Left ventricle myocardium superior (tissue), 1 donor: Measurements from ENCODE around the gene LEFTY2. TPM values are rescaled to one million over a fixed set of nuclear protein-coding genes. Genes with fewer than 3 reads are reported as not detected.
A peak's percentile ranks its signal among the peaks of the same experiment; 100 is the strongest.
"Not testable (repeated sequence)": the region's sequence is repeated elsewhere in the genome, so short reads cannot be mapped to it uniquely, and the experiment has no call there.

Experiments
- ATAC-seq: fragments of 200-7000 bp; cut with Tn5 transposase; one replicate; pipeline ENCODE4 v1.9.1; 2020; ENCODE audit warnings: mild to moderate bottlenecking, moderate library complexity
- DNase-seq: peaks from one replicate; pipeline ENCODE4 v3.0.0-alpha.2; 2020
- intact Hi-C: fragments of 100-400 bp; cut with micrococcal nuclease; formaldehyde crosslinking; loops from one replicate; pipeline ENCODE4 v1.11.0; 2022
- total RNA-seq: library from RNA; stranded (reverse); fragmentation: NEBNext Ultra II Directional; extraction: Animal tissue kit (Norgen Biotek cat#: 25700); gene quantifications from one replicate; pipeline ENCODE4 v1.2.1, GENCODE V29; 2021
- donor health status: DM: no; HTN: yes; CAD: no; lungs with severe emphysema.

The LEFTY2 gene
- total RNA-seq, 1 donor from 2014 or later: 0.47 TPM

DNA sequence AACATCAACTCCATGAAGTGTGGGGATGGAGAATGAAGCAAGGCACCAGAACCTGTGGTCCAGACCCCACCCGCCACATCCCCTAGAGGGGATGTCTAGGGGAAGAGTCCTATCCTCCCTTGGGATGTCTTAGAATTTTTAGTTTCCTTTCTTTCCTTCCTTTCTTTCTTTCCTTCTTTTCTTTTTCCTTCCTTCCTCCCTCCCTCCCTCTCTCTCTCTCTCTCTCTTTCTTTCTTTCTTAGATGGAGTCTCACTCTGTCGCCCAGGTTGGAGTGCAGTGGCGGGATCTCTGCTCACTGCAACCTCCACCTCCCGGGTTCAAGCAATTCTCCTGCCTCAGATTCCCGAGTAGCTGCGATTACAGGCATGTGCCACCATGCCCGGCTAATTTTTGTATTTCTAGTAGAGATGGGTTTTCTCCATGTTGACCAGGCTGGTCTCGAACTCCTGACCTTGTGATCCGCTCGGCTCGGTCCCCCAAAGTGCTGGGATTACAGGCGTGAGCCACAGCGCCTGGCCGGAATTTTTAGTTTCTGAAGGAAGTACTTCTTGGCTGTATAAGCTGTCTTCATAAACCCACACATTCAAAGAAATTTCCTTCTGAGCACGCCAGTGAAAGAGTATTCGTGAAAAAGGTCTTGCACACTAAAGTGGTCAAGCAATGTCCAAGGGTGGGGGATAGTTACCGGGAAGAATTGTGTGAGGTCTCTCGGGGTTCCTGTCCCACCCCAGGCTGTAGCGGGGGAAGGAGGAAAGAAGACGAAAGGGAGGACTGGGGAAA, 20.8 kb upstream of the LEFTY2 start:
- intact Hi-C loops: no loop called here
- ATAC-seq (no peak), DNase-seq (no peak)

DNA sequence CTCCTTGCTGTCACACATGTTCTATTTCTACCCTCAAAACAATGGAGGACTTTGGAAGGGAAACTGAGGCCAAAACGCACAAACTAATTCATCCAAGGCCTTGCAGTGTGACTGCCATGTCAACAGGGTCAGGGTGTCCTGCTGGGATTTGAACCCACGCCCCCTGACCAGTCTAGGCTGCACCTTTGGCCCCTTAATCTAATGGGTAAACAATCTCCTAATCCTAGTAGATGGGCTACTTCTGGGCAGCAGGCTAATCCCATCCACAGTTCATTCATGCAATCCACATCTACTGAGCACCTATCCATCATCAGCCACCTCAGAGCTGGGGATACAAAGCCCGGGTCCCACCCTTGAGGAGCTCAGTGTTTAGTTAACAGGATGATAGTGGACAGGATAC, 17.0 kb upstream of the LEFTY2 start:
- intact Hi-C loops: no loop called here
- no peak for DNase-seq
- no peak for ATAC-seq

DNA sequence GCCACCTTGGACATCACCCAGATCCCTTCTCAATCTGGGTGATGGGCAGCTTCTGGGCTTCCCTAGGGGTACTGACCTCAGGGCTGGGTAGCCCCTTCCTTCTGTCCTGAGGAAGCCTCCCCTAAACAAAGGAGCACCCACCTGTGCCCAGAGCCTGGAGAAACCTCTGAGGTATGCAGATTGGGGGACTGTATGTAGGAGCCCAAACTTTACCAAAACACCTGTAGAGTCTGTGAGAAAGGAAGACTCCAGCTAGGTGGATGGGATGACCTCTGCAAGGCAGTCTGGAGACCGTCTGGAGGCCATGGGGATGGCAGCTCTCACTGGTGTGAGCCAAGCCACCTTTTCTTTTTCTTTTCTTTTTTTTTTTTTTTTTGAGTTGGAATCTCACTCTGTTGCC, 13.7 kb upstream of the LEFTY2 start:
- intact Hi-C loops: no loop called here
- no peak for ATAC-seq

DNA sequence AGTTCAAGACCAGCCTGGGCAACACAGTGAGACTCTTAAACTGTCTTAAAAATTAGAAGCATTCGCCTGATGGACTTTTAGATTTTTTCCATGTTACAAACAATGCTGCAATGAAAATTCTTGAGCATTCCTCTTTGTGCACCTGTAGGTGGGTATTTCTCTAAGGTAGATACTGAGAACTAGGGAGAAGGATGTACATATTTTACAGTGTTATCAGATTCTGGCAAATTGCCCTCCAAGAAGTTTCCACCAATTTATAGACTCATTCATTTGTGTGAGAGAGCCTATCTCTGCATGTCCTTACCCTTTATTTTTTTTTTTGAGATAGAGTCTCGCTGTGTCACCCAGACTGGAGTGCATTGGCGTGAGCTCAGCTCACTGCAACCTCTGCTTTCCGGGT, 12.3 kb upstream of the LEFTY2 start:
- no peak for DNase-seq
- intact Hi-C loops: no loop called here

More for the DNA sequence above, 13.7 kb upstream of the LEFTY2 start:
- DNase-seq: no peak

DNA sequence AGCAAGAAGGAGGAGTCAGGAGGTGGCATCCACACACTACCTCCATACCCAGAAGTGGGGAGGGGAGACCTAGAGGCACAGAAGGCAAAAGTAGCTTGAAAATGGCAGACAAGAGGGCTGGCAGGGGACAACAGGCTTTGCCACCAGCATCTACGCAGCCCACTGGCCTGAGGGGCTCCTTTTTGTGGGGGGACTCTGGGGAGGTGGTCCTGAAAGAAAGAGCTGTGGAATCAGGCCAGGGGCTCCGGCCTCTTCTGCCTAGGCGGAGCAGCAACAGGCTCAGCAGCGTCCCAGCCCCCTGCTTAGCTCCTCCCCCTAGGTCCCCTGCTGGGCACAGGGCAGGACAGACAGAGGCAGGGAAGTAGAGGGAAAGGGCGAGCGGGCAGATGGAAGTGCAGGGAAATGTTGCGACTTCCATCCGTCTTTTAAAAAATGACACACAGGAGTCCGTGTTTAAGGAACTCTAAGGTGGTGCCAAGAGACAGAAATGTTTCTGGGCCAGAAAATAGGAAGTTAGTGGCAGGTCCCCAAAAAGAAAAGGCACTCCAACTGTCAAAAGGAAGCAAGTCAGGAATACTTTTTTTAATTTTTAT, 10.0 kb upstream of the LEFTY2 start:
- intact Hi-C loops: no loop called here
- ATAC-seq (peak; percentile 15), DNase-seq (no peak)

More for the DNA sequence above, 12.3 kb upstream of the LEFTY2 start:
- no peak for ATAC-seq

DNA sequence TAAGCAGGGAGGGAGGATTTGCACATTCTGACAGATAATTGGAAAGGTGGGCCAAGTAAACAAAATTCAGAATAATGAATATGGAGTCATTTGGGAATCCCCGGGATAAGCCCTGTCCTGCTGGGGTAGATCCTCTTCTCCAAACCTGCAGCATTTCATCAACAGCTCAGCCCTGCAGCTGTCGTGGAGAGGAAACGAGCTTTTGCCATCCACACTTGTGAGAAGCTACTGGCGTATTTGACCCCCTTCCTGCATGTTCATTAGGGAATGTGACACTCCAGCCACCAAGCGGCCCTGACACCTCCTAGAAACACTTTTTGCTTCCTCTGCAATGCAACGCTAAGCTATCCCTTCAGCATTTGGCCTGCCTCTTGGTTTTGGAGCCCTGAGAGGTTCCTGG, 8.0 kb upstream of the LEFTY2 start:
- intact Hi-C loops: no loop called here
- ATAC-seq: no peak
- no peak for DNase-seq

DNA sequence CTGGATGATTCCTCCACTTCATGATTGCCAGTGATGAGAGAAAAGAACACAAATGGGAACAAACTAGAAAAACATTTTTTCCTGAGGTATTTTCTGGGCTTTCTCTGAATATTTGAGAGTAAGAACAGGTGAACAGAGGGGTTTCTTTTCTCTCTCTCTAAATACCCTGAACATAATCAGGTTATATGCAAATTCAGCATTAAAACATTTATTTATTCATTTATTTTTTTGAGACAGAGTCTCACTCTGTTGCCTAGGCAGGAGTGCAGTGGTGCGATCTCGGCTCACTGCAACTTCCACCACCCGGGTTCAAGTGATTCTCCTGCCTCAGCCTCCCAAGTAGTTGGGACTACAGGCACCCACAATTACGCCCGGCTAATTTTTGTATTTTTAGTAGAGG, 5.8 kb upstream of the LEFTY2 start:
- intact Hi-C loops: no loop called here
- DNase-seq (no peak), ATAC-seq (no peak)

DNA sequence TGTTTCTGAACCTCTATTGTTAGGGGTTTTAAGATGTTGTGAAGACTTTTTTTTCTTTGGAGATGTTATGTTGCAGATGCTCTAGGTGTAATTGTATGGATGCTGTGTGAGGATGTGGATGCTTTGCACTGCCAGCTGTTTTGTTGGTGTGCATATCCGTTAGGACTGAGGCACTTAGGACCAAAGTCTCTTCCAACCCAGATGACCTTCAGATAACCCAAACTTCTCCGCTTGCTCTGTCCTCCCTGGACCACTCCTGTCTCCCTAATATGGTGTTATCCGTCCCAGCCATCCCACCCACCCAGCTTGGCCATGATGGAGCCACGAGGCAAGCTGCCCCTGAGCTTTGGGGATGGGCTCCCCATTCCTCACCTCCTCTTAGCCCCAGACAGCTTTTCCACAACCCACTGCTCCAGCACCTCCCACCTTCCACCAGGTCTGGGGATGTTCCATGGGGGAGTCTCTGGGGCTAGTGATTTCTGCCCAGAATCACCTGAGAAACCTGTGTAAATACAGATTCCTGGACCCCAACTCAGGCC, 5.1 kb upstream of the LEFTY2 start:
- no peak for ATAC-seq

DNA sequence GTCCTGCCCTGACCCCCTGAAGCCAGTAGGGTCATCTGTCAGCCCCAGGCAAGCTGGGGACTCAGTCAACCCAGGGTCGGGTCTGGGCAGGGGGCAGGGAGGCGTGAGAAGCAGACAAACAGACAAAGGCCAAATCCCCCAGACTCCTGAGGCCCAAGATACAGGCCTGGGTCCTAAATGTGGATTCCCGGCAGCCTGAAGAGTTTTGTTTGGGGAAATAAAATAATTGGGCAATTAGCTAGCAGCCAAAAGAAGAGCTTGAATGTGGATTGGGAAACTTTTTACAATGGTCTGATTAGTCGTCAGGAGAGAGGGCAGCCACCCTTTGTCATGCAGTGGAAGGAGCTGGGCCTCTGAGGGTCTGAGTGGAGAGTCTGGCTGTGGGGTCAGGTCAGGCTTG, 4.5 kb upstream of the LEFTY2 start:
- intact Hi-C loops: no loop called here

More for the DNA sequence above, 5.1 kb upstream of the LEFTY2 start:
- intact Hi-C loops: no loop called here
- DNase-seq: no peak

DNA sequence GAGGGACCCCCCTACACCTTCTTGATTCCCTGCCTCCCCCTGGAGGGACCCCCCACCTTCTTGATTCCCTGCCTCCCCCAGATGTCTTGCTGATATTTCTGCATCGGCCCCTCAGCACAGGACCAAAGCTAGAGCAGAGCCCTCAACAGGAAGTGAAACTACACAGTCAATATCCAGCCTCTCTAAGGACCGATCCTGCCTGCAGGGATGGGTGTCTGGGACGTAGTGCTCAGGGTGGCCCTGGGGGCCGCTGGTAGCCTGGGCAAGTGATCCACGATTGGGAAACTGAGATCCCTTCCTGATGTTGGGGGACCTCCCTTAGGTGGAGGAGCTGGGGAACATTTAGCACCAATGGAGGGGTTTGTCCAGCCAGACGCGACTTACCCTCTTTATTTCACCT, 3.9 kb upstream of the LEFTY2 start:
- intact Hi-C loops: no loop called here
- DNase-seq (no peak), ATAC-seq (no peak)

More for the DNA sequence above, 4.5 kb upstream of the LEFTY2 start:
- ATAC-seq (no peak), DNase-seq (no peak)

DNA sequence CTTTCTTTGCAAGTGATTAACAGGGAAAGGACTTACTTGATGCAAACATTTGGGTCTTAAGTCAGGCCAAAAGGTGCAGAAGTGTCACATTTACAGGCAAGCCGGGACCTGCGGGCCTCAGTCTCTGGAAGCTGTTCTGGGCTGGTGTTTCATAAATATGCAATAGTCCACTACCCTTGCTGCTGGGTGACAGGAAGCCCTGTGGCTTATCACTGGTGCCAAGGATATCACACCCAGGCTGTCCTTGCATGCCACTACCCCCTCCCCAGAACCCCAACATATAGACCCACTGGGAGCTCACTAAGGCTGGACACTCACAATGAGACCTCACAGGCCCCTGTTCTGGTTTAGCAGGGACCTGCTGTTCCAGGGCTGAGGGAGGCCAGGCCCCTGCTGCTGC, 3.4 kb upstream of the LEFTY2 start:
- intact Hi-C loops: no loop called here
- DNase-seq (no peak), ATAC-seq (no peak)

DNA sequence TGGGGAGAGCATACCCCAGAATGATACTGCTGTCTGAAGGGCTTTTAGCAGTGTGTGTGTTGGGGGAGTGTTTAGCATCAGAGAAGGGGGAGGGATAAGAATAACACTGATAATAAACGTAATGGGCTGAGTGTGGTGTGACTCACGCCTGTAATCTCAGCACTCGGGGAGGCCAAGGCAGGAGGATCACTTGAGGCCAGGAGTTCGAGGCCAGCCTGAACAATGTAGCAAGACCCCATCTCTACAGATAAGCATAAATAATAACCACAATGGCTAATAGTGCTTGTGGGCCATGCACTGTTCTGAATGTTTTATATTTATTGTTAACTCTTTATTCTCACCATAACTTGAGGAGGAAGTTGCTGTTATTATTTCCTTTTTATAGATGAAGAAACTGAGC, 2.6 kb upstream of the LEFTY2 start:
- no peak for DNase-seq
- no peak for ATAC-seq
- intact Hi-C loops: no loop called here

DNA sequence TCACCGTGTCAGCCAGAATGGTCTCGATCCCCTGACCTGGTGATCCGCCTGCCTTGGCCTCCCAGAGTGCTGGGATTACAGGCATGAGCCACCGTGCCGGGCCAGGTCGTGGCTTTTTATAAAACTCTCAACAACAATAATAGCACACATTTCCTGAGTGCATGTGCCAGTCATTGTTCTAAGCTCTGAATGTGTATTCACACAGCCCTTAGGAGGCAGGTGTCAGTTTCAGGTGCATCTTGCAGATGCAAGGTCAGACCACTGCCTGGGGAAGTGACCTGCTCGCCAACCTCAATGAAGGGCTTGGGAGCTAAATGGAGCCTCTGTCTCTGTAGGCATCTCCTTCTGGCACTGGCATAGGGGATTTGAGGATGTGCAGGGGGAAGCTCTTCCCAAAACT, 1.6 kb upstream of the LEFTY2 start:
- intact Hi-C loops: no loop called here
- ATAC-seq: peak; percentile 13
- DNase-seq: no peak

DNA sequence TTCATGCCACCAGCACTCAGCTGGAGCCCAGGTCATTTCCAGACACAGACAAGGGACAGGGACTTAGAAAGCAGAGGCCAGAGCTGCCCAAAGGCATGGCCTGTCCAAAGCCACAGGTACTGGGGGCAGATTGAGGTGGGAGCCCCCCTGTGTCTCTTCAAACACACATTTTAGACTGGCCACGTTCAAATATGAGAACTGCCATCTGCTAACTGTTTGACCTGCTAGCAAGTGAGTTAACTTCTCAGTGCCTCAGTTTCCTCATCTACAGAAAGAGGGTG, 862 bp upstream of the LEFTY2 start:
- intact Hi-C loops: no loop called here
- DNase-seq (no peak), ATAC-seq (no peak)

DNA sequence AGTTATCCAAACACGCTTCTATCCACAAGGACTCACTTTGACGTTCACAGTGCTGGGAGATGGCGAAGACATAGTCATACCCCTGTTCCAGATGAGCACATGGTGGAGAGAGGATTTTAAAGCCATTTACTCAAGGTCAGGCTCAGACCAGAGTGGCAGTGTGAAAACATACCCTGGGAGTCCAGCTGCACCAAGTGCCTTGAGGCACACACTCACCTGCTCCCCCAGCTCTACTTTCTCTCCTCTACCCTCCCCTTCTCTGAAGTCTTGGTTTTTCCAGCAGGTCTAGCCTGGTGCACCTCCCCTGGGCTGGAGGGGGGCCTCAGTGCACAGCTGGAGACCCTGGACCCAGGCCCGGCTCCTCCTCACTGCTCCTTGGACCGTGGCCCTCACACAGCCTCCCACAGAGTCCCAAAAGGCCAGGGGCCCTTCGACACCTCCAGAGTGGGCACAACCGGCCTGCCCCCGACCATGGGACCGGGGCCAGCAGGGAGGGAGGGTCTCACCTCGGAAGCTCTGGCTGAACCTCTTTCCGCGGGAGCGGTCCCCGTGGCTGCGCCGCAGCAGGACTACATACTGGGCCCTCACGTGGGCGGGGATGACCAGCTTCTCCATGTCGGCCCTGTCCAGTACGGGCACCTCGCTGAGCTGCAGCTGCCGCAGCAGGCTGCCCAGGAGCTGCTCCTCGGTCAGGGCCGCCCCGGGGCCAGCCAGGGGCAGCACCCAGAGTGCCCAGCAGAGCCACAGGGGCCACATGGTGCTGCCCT, 452 bp downstream of the LEFTY2 start:
- peak; percentile 47 for DNase-seq
- peak; percentile 59 for ATAC-seq
- intact Hi-C loops: no loop called here

DNA sequence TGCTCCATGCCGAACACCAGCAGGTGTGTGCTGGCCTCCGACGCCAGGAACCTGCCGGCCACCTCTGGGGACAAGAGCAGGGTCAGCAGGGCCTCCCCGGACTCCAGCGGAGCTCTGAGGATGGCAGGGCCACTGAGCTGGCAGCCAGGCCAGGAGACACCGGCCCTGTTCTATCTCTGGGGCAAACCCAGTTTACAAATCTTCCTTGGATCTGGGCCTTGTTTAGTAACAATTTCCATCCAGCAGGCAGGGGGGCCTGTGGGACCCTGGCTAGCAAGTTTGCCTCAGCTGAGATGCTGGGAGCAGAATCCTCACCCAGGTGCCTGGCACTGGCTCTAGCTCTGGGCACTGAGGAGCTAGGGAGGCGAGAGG, 1.1 kb downstream of the LEFTY2 start:
- ATAC-seq, DNase-seq, intact Hi-C loops: not testable (repeated sequence)

DNA sequence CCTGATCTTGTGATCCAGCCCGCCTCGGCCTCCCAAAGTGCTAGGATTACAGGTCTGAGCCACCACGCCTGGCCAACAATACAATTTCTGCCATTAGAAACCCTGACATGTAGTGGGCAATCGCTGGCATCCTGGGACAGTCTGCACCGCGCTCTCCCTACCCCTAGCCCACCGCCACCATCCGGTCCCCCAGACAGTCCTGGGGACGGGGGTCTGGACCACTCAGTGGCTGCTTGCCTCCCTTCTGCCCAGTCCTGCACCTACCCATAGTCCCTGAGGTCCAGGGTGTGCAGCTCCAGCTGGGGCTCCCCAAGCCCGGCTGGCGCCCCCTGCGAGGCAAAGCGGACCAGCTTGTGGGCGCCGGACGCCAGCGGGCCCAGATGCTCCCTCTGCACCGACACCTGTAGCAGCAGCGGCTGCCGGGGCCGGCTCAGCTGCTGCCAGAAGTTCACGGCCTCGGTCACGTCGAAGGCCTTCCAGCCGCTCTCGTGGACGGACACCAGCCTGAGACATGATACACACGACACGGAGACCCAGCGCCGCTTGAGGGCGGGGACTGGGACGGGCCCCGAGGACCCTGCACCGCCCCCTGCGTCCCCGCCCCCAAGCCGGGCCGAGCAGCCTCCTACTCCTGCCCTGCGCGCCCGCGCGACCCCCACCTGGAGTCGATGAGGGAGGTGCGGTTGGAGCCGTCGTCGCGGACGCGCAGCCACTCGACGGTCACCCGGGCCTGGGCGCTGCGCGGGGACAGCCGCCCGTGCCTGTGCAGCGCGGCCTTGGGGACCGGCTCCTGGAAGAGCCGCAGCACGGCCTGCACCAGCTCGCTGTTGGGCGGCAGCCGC, 1.7 kb downstream of the LEFTY2 start:
- DNase-seq, ATAC-seq, intact Hi-C loops: not testable (repeated sequence)

DNA sequence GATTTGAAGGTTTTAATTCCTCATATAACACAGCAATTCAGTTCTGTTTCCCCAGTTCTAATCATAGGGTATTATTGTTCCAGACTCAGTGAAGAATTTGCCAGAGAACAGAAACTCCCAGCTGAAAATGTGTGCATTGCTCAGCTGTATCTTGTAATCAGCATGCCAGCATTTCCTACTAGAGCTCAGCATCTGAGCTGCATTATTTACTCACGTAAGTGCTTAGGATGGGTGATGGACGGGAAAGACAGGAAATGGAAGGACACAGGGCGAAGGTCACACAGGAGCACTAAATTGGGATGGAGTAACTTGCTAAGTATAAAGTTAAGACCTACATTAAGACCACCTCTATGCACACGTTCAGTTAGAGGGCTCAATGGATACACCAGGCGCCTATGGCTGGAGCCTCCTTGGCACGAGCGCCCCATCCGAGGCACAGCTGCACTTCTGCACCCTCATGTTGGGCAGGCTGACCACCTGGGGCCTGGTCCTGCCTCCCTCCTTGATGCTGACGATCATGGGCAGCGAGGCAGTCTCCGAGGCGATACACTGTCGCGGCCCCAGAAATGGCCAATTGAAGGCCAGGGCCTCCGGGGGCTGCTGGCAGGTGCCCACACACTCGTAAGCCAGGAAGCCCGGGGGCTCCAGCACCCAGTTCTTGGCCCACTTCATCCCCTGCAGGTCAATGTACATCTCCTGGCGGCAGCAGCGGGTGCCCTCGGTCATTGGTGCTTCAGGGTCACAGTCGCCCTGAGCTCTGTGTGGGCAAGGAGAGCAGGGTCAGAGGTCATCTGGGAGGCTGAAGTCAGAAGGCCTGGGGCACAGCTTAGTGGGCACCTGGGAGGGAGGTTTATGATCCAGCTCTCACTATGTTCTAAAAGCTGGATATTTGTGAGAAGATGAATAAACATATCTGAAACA, 3.7 kb downstream of the LEFTY2 start:
- ATAC-seq (no peak), DNase-seq (no peak)
- intact Hi-C loops: no loop called here
